ENCODE data around the gene ADPGK. TPM values are rescaled to one million over a fixed set of nuclear protein-coding genes. Genes with fewer than 3 reads are reported as not detected.

The ADPGK gene
- total RNA-seq, 4 donors from 2014 or later = 45.7 to 93.2 (median 61.1) TPM

DNA sequence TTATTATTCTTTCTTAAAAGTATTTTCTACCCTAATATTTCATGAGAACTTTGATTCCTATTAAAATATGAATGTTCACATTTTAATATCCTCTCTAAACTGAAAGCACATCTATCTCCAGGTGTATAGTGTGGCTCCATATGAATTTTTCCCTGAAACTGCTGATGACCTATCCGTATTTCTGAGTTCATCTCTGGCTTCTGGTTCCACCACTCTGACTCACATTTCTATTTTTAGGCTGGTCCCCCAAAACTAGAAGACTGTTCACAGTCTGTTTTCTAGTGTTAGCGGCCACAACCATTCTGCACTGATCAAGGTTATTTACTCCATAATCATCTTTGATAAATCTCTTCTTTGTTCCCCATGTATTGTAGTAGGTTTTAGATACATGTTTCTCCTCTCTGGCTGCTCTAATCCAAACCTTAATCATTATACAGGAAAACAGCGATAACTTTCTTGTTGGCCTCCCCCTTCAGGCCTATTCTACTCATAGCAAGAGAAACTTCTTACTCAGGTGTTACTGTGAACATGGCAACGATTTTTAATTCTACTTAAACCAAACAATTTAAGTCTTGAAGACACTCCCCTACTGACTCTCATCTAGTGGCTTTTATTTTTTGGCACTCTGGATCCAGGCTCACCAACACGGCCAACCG, 12.8 kb downstream of the ADPGK start:
- TF ChIP-seq, protein P1, sequence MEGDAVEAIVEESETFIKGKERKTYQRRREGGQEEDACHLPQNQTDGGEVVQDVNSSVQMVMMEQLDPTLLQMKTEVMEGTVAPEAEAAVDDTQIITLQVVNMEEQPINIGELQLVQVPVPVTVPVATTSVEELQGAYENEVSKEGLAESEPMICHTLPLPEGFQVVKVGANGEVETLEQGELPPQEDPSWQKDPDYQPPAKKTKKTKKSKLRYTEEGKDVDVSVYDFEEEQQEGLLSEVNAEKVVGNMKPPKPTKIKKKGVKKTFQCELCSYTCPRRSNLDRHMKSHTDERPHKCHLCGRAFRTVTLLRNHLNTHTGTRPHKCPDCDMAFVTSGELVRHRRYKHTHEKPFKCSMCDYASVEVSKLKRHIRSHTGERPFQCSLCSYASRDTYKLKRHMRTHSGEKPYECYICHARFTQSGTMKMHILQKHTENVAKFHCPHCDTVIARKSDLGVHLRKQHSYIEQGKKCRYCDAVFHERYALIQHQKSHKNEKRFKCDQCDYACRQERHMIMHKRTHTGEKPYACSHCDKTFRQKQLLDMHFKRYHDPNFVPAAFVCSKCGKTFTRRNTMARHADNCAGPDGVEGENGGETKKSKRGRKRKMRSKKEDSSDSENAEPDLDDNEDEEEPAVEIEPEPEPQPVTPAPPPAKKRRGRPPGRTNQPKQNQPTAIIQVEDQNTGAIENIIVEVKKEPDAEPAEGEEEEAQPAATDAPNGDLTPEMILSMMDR (IDR thresholded peaks at IDR 0.05) = no peak

DNA sequence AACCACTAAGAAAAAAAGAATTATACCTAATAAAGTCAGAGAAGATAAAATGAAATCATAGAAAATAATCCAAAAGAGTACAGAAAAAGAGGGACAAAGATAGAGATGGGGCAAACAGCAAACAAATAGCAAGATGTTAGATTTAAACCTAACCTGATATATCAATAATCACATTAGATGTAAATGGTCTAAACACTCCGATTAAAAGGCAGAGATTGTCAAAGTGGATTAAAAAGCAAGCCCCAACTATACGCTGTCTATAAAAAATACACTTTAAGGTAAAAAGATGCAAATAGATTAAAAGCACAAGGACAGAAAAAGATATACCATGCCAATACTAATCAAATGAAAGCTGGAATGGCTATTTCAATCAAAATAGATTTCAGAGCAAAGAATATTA, 16.8 kb downstream of the ADPGK start:
- no peak for ATAC-seq (ENCODE audit: low FRiP score)
- DNase-seq (ENCODE audit: low spot score) = no peak
- TF ChIP-seq, protein P1 (IDR thresholded peaks at IDR 0.05) = no peak

More for the DNA sequence above, 12.8 kb downstream of the ADPGK start:
- ATAC-seq (ENCODE audit: low FRiP score) = no peak
- no peak for DNase-seq (ENCODE audit: low spot score)

DNA sequence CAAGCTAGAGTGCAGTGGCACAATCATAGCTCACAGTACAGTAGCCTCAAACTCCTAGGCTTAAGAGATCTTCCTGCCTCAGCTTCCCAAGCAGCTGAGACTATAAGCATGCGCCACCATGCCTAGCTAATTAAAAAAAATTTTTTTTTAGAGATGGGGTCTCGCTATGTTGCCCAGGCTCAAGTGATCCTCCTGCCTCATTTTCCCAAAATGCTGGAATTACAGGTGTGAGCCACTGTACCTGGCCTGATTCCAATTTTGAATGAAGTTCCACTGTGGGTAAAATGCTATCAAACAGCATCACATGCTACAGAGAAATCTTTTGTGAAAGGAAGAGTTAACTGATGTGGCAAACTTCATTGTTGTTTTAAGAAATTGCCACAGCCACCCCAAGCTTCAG, 17.5 kb downstream of the ADPGK start:
- DNase-seq (ENCODE audit: low spot score) (no peak), ATAC-seq (ENCODE audit: low FRiP score) (no peak)
- TF ChIP-seq, protein P1 (IDR thresholded peaks at IDR 0.05) = no peak

DNA sequence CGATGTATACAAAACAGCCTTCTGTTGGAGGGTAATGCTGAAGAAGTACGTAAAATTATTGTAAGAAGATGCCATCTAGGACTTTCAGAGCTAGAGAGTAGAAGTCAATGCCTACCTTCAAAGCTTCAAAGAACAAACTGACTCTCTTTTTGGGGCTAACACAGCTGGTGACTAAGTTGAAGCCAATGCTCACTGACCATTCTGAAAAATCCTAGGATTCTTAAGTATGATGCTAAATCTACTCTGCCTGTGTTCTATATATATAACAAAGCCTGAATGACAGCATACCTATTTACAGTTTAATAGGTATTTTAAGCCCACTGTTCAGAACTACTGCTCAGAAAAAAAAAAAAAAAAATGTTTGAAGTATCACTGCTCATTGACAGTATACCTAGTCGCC, 18.9 kb downstream of the ADPGK start:
- ATAC-seq (ENCODE audit: low FRiP score) (no peak), DNase-seq (ENCODE audit: low spot score) (no peak)
- TF ChIP-seq, protein P1 (IDR thresholded peaks at IDR 0.05) = no peak

DNA sequence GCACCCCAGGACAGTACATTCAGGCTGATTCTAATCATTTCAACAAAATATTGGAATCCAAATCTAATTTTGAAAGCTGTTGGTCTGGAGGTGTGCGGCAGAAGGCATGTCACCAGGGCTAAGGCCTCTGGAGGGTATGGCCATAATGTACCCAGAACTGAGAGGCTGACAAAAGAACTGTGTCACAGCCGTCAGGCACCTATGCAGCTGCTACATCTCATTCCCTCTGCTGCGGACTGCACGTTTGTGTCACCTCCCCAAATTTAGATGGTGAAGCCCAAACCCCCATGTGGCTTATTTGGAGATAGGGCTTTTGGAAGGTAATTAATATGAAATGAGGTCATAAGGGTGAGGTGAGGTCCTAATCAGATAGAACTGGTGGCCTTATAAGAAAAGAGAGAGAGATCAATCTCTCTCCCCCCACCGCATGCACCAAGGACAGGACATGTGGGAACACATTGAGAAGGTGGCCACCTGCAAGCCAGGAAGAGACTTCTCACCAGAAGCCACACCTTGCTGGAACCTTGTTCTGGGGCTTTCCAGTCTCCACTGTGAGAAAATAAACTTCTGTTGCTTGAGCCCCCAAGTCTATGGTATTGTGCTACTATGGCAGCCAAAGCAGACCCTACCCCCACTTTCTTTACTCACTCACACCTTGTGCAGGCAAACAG, 22.8 kb downstream of the ADPGK start:
- TF ChIP-seq, protein P1 (IDR thresholded peaks at IDR 0.05) = no peak
- DNase-seq (ENCODE audit: low spot score) = no peak
- ATAC-seq (ENCODE audit: low FRiP score) = no peak

DNA sequence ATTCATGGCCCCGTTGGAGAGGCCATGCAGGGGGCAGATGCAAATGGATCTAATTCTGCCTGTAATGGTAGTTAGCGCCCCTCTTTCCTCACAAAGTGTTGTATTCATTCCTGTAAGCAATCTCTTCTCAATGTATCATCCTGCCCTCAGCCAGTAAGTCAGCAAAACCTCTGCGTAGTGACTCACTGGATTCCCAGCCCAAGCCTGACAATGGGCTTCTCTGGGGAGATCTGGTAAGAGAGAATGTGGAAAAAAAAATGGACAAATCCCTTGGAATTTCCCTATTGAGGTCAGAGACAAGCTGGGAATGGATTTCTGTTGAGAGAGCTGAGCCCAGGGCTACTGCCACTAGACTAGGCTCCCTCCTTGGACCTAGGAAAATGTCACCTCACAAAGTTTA, 25.4 kb downstream of the ADPGK start:
- ATAC-seq (ENCODE audit: low FRiP score) = peak; percentile 41
- no peak for DNase-seq (ENCODE audit: low spot score)
- TF ChIP-seq, protein P1 (IDR thresholded peaks at IDR 0.05) = no peak

DNA sequence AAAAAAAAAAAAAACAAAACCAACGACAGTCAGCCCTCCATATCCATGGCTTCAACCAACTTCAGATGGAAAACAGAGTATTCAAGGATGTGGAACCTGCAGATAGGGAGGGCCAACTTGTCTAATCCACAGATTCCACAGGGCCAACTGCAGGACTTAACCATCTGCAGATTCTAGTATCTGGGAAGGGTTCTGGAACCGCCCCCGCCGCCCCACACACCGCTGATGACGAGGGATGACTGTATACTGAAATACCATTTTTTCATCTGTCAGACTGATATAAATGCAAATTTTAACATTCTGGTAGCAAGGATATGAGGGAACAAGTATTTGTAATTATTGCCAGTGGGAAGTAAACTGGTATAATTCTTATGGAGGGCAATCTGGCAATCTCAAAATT, 29.5 kb downstream of the ADPGK start:
- ATAC-seq (ENCODE audit: low FRiP score) (no peak), DNase-seq (ENCODE audit: low spot score) (no peak)
- TF ChIP-seq, protein P1 (IDR thresholded peaks at IDR 0.05) = no peak
